Measurements from ENCODE around the gene ANO9. TPM values are rescaled to one million over a fixed set of nuclear protein-coding genes. Genes with fewer than 3 reads are reported as not detected.

The ANO9 gene
- total and polyA plus RNA-seq, 5 donors from 2014 or later, result 8.9 to 153 (median 13.3) TPM

- Mint-ChIP-seq H3K4me3 (peak overlapping the region; percentile 52 to 87 (median 74)), H3K9me3 (no peaks in the 10 kb centered on the region), H3K27me3 (no peaks in the 10 kb centered on the region), H3K4me1 (peaks cover 0 to 21% (median 10%) of the 10 kb centered on the region in 4 donors), H3K27ac (peak overlapping the region in 1 of 3 donors; percentile 36), H3K36me3 (peaks cover 7% of the 10 kb centered on the region)
- Histone ChIP-seq H3K36me3 (ENCODE audit: control insufficient read depth, insufficient read depth, low read length) (no peaks in the 10 kb centered on the region), H3K27ac (ENCODE audit: insufficient read depth, low read length, poor library complexity, severe bottlenecking) (no peak overlapping the region), H3K4me3 (ENCODE audit: low read depth, low read length) (no peak overlapping the region), H3K4me1 (ENCODE audit: control insufficient read depth, insufficient read depth, low read length, poor library complexity, severe bottlenecking) (peaks cover 25% of the 10 kb centered on the region), H3K9me3 (ENCODE audit: control insufficient read depth in 2 of 2, low read length in 2 of 2) (no peaks in the 10 kb centered on the region), H3K27me3 (ENCODE audit: control insufficient read depth, insufficient read depth, low read length) (no peaks in the 10 kb centered on the region)
- ATAC-seq (ENCODE audit: low read depth in 2 of 2) (no peak), DNase-seq (no peak)
These were observed 23.2 kb downstream of the ANO9 start for GRCh38 chr11:418343-419247.

- Mint-ChIP-seq H3K27me3 (no peaks in the 10 kb centered on the region), H3K4me3 (peak overlapping the region; percentile 68 to 90 (median 78)), H3K36me3 (peaks cover 7% of the 10 kb centered on the region), H3K27ac (peak overlapping the region in 2 of 3 donors; percentile 67 to 86), H3K4me1 (peaks cover 0 to 28% (median 11%) of the 10 kb centered on the region in 4 donors), H3K9me3 (no peaks in the 10 kb centered on the region)
- Histone ChIP-seq H3K36me3 (ENCODE audit: control insufficient read depth, insufficient read depth, low read length) (no peaks in the 10 kb centered on the region), H3K4me3 (ENCODE audit: low read depth, low read length) (no peak overlapping the region), H3K4me1 (ENCODE audit: control insufficient read depth, insufficient read depth, low read length, poor library complexity, severe bottlenecking) (peaks cover 33% of the 10 kb centered on the region), H3K9me3 (ENCODE audit: control insufficient read depth in 2 of 2, low read length in 2 of 2) (no peaks in the 10 kb centered on the region), H3K27ac (ENCODE audit: insufficient read depth, low read length, poor library complexity, severe bottlenecking) (peak overlapping the region; percentile 71), H3K27me3 (ENCODE audit: control insufficient read depth, insufficient read depth, low read length) (no peaks in the 10 kb centered on the region)
- no peak for ATAC-seq (ENCODE audit: low read depth in 2 of 2)
- DNase-seq, result no peak
These were observed 24.0 kb downstream of the ANO9 start for GRCh38 chr11:417652-418342.

GRCh38 chr11:416757-417621 is 24.8 kb downstream of the ANO9 start:
- Histone ChIP-seq H3K4me1 (ENCODE audit: control insufficient read depth, insufficient read depth, low read length, poor library complexity, severe bottlenecking) (peaks cover 36% of the 10 kb centered on the region), H3K4me3 (ENCODE audit: low read depth, low read length) (no peak overlapping the region), H3K36me3 (ENCODE audit: control insufficient read depth, insufficient read depth, low read length) (no peaks in the 10 kb centered on the region), H3K27me3 (ENCODE audit: control insufficient read depth, insufficient read depth, low read length) (no peaks in the 10 kb centered on the region), H3K27ac (ENCODE audit: insufficient read depth, low read length, poor library complexity, severe bottlenecking) (peak overlapping the region; percentile 71), H3K9me3 (ENCODE audit: control insufficient read depth in 2 of 2, low read length in 2 of 2) (no peaks in the 10 kb centered on the region)
- Mint-ChIP-seq H3K36me3 (peaks cover 7% of the 10 kb centered on the region), H3K27me3 (no peaks in the 10 kb centered on the region), H3K9me3 (no peaks in the 10 kb centered on the region), H3K4me1 (peaks cover 0 to 30% (median 11%) of the 10 kb centered on the region in 4 donors), H3K4me3 (peak overlapping the region in 3 of 4 donors; percentile 98 to 100 (median 100)), H3K27ac (peak overlapping the region in 1 of 3 donors; percentile 67)
- ATAC-seq (ENCODE audit: low read depth in 2 of 2) (peak; percentile 17 to 19), DNase-seq (peak in 1 of 3 donors; percentile 70)

- Mint-ChIP-seq H3K27me3 (no peaks in the 10 kb centered on the region), H3K27ac (peak overlapping the region; percentile 93 to 95 (median 94)), H3K4me3 (peak overlapping the region; percentile 98 to 100 (median 99)), H3K9me3 (no peaks in the 10 kb centered on the region), H3K4me1 (peaks cover 0 to 30% (median 11%) of the 10 kb centered on the region in 4 donors), H3K36me3 (peaks cover 7% of the 10 kb centered on the region)
- Histone ChIP-seq H3K4me3 (ENCODE audit: low read depth, low read length) (peak overlapping the region; percentile 50), H3K36me3 (ENCODE audit: control insufficient read depth, insufficient read depth, low read length) (no peaks in the 10 kb centered on the region), H3K4me1 (ENCODE audit: control insufficient read depth, insufficient read depth, low read length, poor library complexity, severe bottlenecking) (peaks cover 36% of the 10 kb centered on the region), H3K9me3 (ENCODE audit: control insufficient read depth in 2 of 2, low read length in 2 of 2) (no peaks in the 10 kb centered on the region), H3K27me3 (ENCODE audit: control insufficient read depth, insufficient read depth, low read length) (no peaks in the 10 kb centered on the region), H3K27ac (ENCODE audit: insufficient read depth, low read length, poor library complexity, severe bottlenecking) (peak overlapping the region; percentile 71)
- ATAC-seq (ENCODE audit: low read depth in 2 of 2) (no peak), DNase-seq (no peak)
These were observed 25.6 kb downstream of the ANO9 start for GRCh38 chr11:416051-416756.

GRCh38 chr11:415640-416041 is 26.2 kb downstream of the ANO9 start:
- Mint-ChIP-seq H3K36me3 (peaks cover 7% of the 10 kb centered on the region), H3K27me3 (no peaks in the 10 kb centered on the region), H3K9me3 (no peaks in the 10 kb centered on the region), H3K4me3 (peak overlapping the region; percentile 98 to 100 (median 99)), H3K4me1 (peaks cover 0 to 30% (median 11%) of the 10 kb centered on the region in 4 donors), H3K27ac (peak overlapping the region; percentile 93 to 95 (median 94))
- Histone ChIP-seq H3K27ac (ENCODE audit: insufficient read depth, low read length, poor library complexity, severe bottlenecking) (peak overlapping the region; percentile 71), H3K4me3 (ENCODE audit: low read depth, low read length) (peak overlapping the region; percentile 50), H3K36me3 (ENCODE audit: control insufficient read depth, insufficient read depth, low read length) (no peaks in the 10 kb centered on the region), H3K4me1 (ENCODE audit: control insufficient read depth, insufficient read depth, low read length, poor library complexity, severe bottlenecking) (peaks cover 36% of the 10 kb centered on the region), H3K9me3 (ENCODE audit: control insufficient read depth in 2 of 2, low read length in 2 of 2) (no peaks in the 10 kb centered on the region), H3K27me3 (ENCODE audit: control insufficient read depth, insufficient read depth, low read length) (no peaks in the 10 kb centered on the region)
- peak in 1 of 3 donors; percentile 42 for DNase-seq
- ATAC-seq (ENCODE audit: low read depth in 2 of 2), result no peak

- Histone ChIP-seq H3K27me3 (ENCODE audit: control insufficient read depth, insufficient read depth, low read length) (no peaks in the 10 kb centered on the region), H3K36me3 (ENCODE audit: control insufficient read depth, insufficient read depth, low read length) (no peaks in the 10 kb centered on the region), H3K4me1 (ENCODE audit: control insufficient read depth, insufficient read depth, low read length, poor library complexity, severe bottlenecking) (peaks cover 38% of the 10 kb centered on the region), H3K27ac (ENCODE audit: insufficient read depth, low read length, poor library complexity, severe bottlenecking) (peak overlapping the region; percentile 62), H3K4me3 (ENCODE audit: low read depth, low read length) (peak overlapping the region; percentile 92), H3K9me3 (ENCODE audit: control insufficient read depth in 2 of 2, low read length in 2 of 2) (no peaks in the 10 kb centered on the region)
- ATAC-seq (ENCODE audit: low read depth in 2 of 2) (peak; percentile 21 to 22), DNase-seq (peak in 1 of 3 donors; percentile 62)
- H3K27ac Mint-ChIP-seq, result peak overlapping the region; percentile 93 to 97 (median 94)
- H3K27me3 Mint-ChIP-seq, result no peaks in the 10 kb centered on the region
- peaks cover 7% of the 10 kb centered on the region for H3K36me3 Mint-ChIP-seq
- H3K4me3 Mint-ChIP-seq, result peak overlapping the region; percentile 98 to 100 (median 99)
- no peaks in the 10 kb centered on the region for H3K9me3 Mint-ChIP-seq
- peaks cover 0 to 35% (median 11%) of the 10 kb centered on the region in 4 donors for H3K4me1 Mint-ChIP-seq
These were observed 27.4 kb downstream of the ANO9 start for GRCh38 chr11:414318-414857.
